Activated CD8-positive, alpha-beta T cell treated with anti-CD3 and anti-CD28 coated beads, Interleukin-2, amount 10 ng/mL, durations not matched to agents 7 days and 5 days (primary cell): ENCODE data around the gene IL20. TPM values are rescaled to one million over a fixed set of nuclear protein-coding genes. Genes with fewer than 3 reads are reported as not detected.
"Not testable (repeated sequence)": the region's sequence is repeated elsewhere in the genome, so short reads cannot be mapped to it uniquely, and the experiment has no call there.

Source experiments
- ATAC-seq: fragments of 150-1000 bp; cut with Tn5 transposase; one replicate; pipeline ENCODE4 v1.10.0; 2021; ENCODE audit warnings: moderate library complexity
- CTCF ChIA-PET: fragments of 350-600 bp; sonication (Branson Sonifier 250); formaldehyde crosslinking; loops from one replicate; lab custom pipeline; 2021; ENCODE audit warnings: antibody characterized with exemption; lab: Charles Lee
- POLR2A ChIA-PET: fragments of 350-600 bp; sonication (Branson Sonifier 250); formaldehyde crosslinking; loops from one replicate; lab custom pipeline; 2021; ENCODE audit warnings: antibody characterized with exemption; lab: Charles Lee
- DNase-seq: peaks from one replicate; pipeline ENCODE4 v3.0.0-alpha.2; 2020
- H3K27ac Mint-ChIP-seq: one replicate; pipeline ENCODE4 v1.8.0; 2021; ENCODE audit warnings: mild to moderate bottlenecking, mixed read lengths
- H3K27me3 Mint-ChIP-seq: one replicate; pipeline ENCODE4 v1.8.0; 2021; ENCODE audit warnings: low read depth, mixed read lengths
- H3K36me3 Mint-ChIP-seq: one replicate; pipeline ENCODE4 v1.8.0; 2021; ENCODE audit warnings: low read depth, mixed read lengths
- H3K4me1 Mint-ChIP-seq: one replicate; pipeline ENCODE4 v1.8.0; 2021; ENCODE audit warnings: low read depth, mixed read lengths
- H3K4me3 Mint-ChIP-seq: one replicate; pipeline ENCODE4 v1.8.0; 2021; ENCODE audit warnings: mild to moderate bottlenecking, mixed read lengths
- H3K9me3 Mint-ChIP-seq: one replicate; pipeline ENCODE4 v1.8.0; 2022; ENCODE audit warnings: mixed read lengths; ENCODE audit not compliant: insufficient read depth
- total RNA-seq, 2 experiments: library from RNA; stranded (reverse); gene quantifications; one replicate each; pipeline ENCODE4 v1.2.3, GENCODE V29; 2021

The IL20 gene
- total RNA-seq, 2 experiments from 2014 or later: not detected

DNA sequence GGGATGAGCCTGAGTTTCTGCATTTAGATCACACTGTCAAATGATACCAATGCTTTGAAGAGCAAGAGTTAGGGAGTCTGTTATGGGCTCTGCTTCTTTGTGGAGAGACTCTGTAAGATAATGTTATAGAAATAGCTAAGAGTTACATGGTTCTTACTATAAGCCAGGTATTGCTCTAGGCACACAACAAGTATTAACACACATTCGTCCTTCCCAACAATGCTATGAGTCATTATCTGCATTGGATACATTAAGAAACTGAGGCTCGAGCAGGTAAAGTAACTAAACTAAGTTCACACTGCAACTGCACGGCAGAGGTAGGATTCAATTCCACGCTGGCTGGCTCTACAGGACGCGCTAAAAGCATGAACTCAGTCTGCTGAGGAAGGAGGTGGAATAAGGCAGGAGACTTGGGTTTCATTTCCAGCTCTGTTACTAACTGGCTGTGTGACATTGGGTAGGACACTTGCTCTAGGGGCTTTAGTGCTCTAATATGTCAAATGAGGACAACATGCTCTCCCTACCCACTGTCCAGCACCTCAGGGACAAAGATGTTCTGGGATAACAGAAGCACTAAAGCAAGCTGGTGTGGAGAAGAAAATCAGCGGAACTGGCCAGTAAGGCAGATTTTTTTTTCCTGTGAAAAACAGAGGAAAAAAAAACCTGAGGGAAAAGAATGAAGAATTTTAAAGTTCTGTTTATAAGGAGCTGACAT is 23.7 kb upstream of the IL20 start:
- POLR2A ChIA-PET: interaction anchor here (0.8 kb wide), 1 partner anchor 25 kb away, joined by 3 read pairs; no protein-coding TSS in a partner anchor
- ATAC-seq: no peak
- CTCF ChIA-PET: interaction anchor here (0.7 to 2.8 kb wide), 7 partner anchors 8 to 39 kb away, joined by 3 to 9 read pairs (median 4); partner anchors contain the start of gene IL20
- no peaks in the 10 kb centered on the region for H3K36me3 Mint-ChIP-seq
- peaks cover 19% of the 10 kb centered on the region for H3K27me3 Mint-ChIP-seq
- no peak overlapping the region for H3K4me3 Mint-ChIP-seq
- H3K4me1 Mint-ChIP-seq: peaks cover 5% of the 10 kb centered on the region
- DNase-seq: no peak
- no peaks in the 10 kb centered on the region for H3K9me3 Mint-ChIP-seq
- no peak overlapping the region for H3K27ac Mint-ChIP-seq

DNA sequence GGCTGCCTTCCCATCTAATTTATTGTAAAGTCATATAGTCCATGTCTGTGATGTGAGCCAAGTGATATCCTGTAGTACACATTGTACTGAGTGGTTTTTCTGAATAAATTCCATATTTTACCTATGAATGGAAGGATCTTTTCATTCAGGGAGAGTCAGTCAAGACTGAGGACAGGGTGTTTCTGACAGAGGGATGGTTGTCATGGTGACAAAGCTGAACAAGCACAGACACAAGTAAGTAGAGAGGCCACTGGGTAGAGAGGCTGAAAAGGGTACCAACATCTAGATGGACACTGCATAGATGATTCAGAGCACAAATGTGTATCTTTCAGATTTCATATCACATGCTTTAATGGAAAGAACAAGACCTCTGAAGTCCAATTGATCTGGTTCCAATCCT is 22.6 kb upstream of the IL20 start:
- Mint-ChIP-seq H3K4me3 (no peak overlapping the region), H3K36me3 (no peaks in the 10 kb centered on the region), H3K4me1 (peaks cover 5% of the 10 kb centered on the region), H3K9me3 (no peaks in the 10 kb centered on the region), H3K27ac (no peak overlapping the region), H3K27me3 (peaks cover 11% of the 10 kb centered on the region)
- ATAC-seq (no peak), DNase-seq (no peak)
- POLR2A ChIA-PET: no interaction called here
- CTCF ChIA-PET: interaction anchor here (1.8 to 2.8 kb wide), 3 partner anchors 14 to 69 kb away, joined by 6 to 9 read pairs (median 6); partner anchors contain the start of gene IL20

DNA sequence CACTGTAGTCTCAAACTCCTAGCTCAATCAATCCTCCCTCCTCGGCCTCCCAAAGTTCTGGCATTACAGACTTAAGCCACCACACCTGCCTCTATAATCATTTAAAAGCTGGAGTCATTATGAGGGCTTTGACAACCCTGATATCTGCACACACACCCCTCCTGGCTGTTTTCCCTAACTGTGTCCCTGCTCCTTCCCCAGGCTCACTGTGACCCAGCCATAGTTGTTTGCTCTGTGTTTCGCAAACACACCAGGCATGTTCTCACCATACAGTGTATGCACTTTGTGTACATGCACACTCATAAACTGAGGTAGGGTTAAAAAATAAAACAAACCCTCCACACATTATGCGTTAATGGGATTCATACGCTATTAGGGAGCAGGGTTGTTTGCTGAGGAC is 21.8 kb upstream of the IL20 start:
- Mint-ChIP-seq H3K9me3 (no peaks in the 10 kb centered on the region), H3K4me3 (no peak overlapping the region), H3K27me3 (peaks cover 5% of the 10 kb centered on the region), H3K27ac (no peak overlapping the region), H3K4me1 (peaks cover 5% of the 10 kb centered on the region), H3K36me3 (no peaks in the 10 kb centered on the region)
- ChIA-PET CTCF (interaction anchor here (0.8 to 1.9 kb wide), 2 partner anchors 69 to 109 kb away, joined by 3 to 6 read pairs; no protein-coding TSS in a partner anchor), POLR2A (no interaction called here)
- no peak for ATAC-seq
- DNase-seq: no peak

DNA sequence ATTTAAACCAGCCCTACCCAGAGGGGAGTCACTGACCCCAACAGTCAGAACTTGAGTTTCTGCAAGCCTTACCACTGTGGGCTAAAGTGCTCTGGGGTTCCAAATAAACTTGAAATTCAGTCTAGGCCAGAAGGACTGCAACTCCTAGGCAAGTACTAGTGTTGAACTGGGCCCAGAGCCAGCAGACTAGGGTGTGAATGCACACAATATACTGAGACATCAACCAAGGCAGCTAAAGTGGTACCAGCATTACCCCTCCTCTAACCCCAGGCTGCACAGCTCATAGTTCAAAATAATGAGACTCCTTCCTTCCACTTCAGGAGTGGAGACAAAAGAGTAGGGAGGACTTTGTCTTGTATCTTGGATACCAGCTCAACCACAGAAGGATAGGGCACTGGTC is 18.9 kb upstream of the IL20 start:
- Mint-ChIP-seq H3K4me1 (no peaks in the 10 kb centered on the region), H3K27me3 (peaks cover 18% of the 10 kb centered on the region), H3K4me3 (no peak overlapping the region), H3K27ac (no peak overlapping the region), H3K36me3 (no peaks in the 10 kb centered on the region), H3K9me3 (no peaks in the 10 kb centered on the region)
- no peak for ATAC-seq
- CTCF ChIA-PET: interaction anchor here (1.1 to 2.7 kb wide), 3 partner anchors 65 to 201 kb away, joined by 3 to 12 read pairs (median 6); no protein-coding TSS in a partner anchor
- no peak for DNase-seq
- POLR2A ChIA-PET: no interaction called here

DNA sequence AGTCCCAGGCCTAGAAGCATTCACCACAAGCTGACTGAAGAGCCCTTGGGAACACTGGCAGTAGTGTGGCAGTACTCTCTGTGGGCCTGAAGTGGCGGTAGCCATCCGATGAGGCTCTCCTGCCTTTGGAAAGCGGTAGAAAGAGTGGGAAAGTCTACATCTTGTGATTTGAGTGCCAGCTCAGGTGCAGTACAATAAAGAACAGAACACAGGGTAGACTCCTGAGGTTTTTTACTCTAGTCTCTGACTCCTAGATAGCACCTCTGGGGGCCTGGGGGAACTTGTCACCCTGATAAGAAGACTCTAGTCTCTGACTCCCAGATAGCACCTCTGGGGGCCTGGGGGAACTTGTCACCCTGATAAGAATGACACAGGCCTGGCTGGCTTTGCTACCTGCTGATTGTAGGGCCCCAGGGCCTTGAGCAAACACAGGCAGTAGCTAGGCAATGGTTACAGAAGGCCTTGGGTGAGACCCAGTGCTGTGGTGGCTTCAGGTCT is 18.0 kb upstream of the IL20 start:
- ATAC-seq: no peak
- Mint-ChIP-seq H3K27ac (no peak overlapping the region), H3K9me3 (no peaks in the 10 kb centered on the region), H3K36me3 (no peaks in the 10 kb centered on the region), H3K4me1 (no peaks in the 10 kb centered on the region), H3K4me3 (no peak overlapping the region), H3K27me3 (peaks cover 25% of the 10 kb centered on the region)
- ChIA-PET POLR2A (no interaction called here), CTCF (interaction anchor here (1.1 to 2.7 kb wide), 11 partner anchors 10 to 200 kb away, joined by 3 to 12 read pairs (median 6); partner anchors contain the start of gene IL20)
- DNase-seq: no peak

DNA sequence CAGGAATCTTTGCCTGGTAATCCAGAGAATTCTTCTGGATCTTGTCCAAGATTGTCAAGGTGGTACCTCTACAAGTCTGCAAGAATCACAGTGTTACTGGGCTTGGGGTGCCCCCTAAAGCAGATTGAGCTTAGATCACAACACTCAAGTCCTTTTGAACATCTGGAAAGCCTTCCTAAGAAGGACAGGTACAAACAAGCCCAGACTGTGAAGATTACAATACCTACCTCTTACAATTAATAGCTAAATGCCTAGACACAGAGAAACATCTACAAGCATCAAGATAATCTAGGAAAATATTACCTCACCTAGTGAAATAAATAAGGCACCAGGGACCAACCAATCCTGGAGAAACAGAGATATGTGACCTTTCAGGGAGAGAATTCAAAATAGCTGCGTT is 17.5 kb upstream of the IL20 start:
- Mint-ChIP-seq H3K36me3 (no peaks in the 10 kb centered on the region), H3K27me3 (peaks cover 30% of the 10 kb centered on the region), H3K27ac (no peak overlapping the region), H3K4me3 (no peak overlapping the region), H3K9me3 (no peaks in the 10 kb centered on the region), H3K4me1 (no peaks in the 10 kb centered on the region)
- CTCF ChIA-PET: interaction anchor here (0.8 to 2.7 kb wide), 11 partner anchors 10 to 122 kb away, joined by 3 to 12 read pairs (median 6); partner anchors contain the start of gene IL20
- POLR2A ChIA-PET: no interaction called here
- ATAC-seq (no peak), DNase-seq (no peak)

DNA sequence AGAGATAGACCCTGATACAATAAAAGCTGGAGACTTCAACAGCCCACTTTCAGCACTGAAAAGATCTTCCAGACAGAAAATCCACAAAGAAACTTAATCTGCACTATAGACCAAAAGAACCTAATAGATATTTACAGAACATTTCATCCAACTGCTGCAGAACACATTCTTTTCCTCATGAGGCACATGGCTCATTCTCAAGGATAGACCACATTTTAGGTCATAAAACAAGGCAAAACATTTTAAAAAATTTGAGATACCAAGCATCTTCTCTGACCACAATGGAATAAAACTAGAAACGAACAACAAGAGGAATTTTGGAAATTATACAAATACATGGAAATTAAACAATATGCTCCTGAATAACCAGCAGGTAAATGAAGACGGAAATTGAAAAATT is 15.0 kb upstream of the IL20 start:
- Mint-ChIP-seq H3K9me3 (no peaks in the 10 kb centered on the region), H3K27ac (no peak overlapping the region), H3K4me3 (no peak overlapping the region), H3K36me3 (no peaks in the 10 kb centered on the region), H3K27me3 (peaks cover 35% of the 10 kb centered on the region), H3K4me1 (no peaks in the 10 kb centered on the region)
- ATAC-seq (no peak), DNase-seq (no peak)
- POLR2A ChIA-PET: no interaction called here
- CTCF ChIA-PET: interaction anchor here (1.1 to 1.5 kb wide), 2 partner anchors 62 to 116 kb away, joined by 3 to 5 read pairs; no protein-coding TSS in a partner anchor

DNA sequence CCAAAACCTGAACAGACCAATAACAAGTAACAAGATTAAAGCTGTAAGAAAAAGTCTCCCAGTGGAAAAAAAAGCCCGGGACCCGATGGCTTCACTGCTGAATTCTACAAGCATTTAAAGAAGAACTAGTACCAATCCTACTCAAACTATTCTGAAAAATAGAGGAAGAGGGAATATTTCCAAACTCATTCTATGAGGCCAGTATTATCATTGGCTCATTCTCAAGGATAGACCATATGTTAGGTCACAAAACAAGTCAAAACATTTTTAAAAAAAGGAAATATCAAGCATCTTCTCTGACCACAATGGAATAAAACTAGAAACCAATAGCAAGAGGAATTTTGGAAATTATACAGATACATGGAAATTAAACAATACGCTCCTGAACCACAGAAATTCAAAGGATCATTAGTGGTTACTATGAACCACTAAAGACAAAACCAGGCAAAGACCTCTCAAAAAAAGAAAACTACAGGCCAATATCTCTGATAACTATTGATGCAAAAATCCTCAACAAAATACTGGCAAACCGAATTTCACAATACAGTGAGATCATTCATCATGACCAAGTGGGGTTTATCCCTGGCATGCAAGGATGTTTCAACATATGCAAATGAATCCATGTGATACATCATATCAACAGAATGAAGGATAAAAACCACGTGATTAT is 13.9 kb upstream of the IL20 start:
- H3K4me3 Mint-ChIP-seq: no peak overlapping the region
- no peak for DNase-seq
- peaks cover 36% of the 10 kb centered on the region for H3K27me3 Mint-ChIP-seq
- H3K9me3 Mint-ChIP-seq: no peaks in the 10 kb centered on the region
- ATAC-seq: no peak
- CTCF ChIA-PET: interaction anchor here (1.1 to 1.5 kb wide), 2 partner anchors 61 to 117 kb away, joined by 3 to 5 read pairs; no protein-coding TSS in a partner anchor
- no peaks in the 10 kb centered on the region for H3K36me3 Mint-ChIP-seq
- H3K27ac Mint-ChIP-seq: no peak overlapping the region
- POLR2A ChIA-PET: no interaction called here
- H3K4me1 Mint-ChIP-seq: peaks cover 6% of the 10 kb centered on the region

DNA sequence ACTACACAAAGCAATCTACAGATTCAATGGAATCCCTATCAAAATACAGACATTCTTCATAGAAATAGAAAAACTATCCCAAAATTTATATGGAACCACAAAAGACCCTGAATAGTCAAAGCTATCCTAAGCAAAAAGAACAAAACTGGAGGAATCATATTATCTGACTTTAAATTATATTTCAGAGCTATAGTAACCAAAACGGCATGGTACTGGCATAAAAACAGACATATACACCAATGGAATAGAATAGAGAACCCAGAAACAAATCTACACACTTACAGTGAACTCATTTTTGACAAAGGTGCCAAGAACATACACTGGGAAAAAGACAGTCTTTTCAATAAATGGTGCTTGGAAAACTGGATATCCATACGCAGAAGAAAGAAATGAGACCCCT is 12.8 kb upstream of the IL20 start:
- H3K4me1 Mint-ChIP-seq, H3K36me3 Mint-ChIP-seq, H3K4me3 Mint-ChIP-seq, ATAC-seq, DNase-seq, H3K9me3 Mint-ChIP-seq, POLR2A ChIA-PET, H3K27ac Mint-ChIP-seq: not testable (repeated sequence)
- peaks cover 36% of the 10 kb centered on the region for H3K27me3 Mint-ChIP-seq
- CTCF ChIA-PET: interaction anchor here (1.2 to 4.5 kb wide), 3 partner anchors 12 to 81 kb away, joined by 3 to 17 read pairs (median 4); partner anchors contain the start of gene IL20

DNA sequence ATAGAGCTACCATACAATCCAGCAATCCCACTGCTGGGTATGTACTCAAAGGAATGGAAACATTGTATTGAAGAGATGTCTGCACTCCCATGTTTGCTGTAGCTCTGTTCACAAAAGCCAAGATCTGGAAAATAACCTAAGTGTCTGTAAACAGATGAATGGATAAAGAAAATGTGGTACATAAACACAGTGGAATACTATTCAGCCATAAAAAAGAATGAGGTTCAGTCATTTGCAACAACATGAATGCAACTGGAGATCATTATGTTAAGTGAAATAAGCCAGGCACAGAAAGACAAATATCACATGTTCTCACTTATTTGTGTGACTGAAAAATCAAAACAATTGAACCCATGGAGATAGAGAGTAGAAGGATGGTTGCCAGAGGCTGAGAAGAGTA is 11.7 kb upstream of the IL20 start:
- DNase-seq, H3K27ac Mint-ChIP-seq: not testable (repeated sequence)
- CTCF ChIA-PET: interaction anchor here (0.9 to 4.5 kb wide), 5 partner anchors 11 to 119 kb away, joined by 3 to 17 read pairs (median 4); partner anchors contain the start of gene IL20

DNA sequence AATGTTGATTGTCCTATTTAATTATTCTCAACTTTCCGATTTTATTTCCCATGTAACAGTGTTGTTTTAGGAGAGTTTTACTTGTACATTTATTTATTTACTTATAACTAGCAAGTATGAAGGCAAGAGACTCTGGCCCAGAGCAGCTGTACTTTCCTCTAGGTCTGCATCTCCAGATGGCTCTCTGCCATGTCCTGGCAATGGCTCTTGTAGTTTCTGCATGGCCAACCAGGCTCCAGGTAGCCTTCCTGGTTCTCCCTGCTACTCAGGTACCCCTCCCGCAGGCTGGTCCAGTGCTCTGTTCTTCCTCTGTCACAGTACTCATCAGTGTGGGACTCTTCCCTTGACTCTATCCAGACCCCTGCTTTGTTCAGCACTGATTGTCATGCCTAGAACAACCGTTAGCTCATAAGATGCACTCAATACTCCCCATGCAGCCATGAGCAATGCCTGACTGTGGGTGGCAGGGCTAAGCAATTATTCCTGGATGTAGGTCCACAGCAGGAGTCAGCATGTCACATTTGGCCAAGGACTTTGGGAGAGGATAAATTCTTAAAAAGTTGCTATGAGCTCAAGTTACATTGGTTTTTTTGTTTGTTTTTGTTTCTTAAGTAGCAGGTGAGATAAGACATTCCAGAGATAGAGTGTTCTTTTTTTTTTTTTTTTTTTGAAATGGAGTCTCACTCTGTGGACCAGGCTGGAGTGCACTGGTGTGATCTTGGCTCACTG is 10.9 kb upstream of the IL20 start:
- no peak overlapping the region for H3K27ac Mint-ChIP-seq
- no peaks in the 10 kb centered on the region for H3K9me3 Mint-ChIP-seq
- DNase-seq (no peak), ATAC-seq (no peak)
- no peak overlapping the region for H3K4me3 Mint-ChIP-seq
- H3K36me3 Mint-ChIP-seq: peaks cover 3% of the 10 kb centered on the region
- ChIA-PET CTCF (interaction anchor here (1.2 to 4.5 kb wide), 5 partner anchors 10 to 120 kb away, joined by 3 to 17 read pairs (median 5); partner anchors contain the start of gene IL20), POLR2A (no interaction called here)
- peaks cover 13% of the 10 kb centered on the region for H3K4me1 Mint-ChIP-seq
- H3K27me3 Mint-ChIP-seq: peaks cover 32% of the 10 kb centered on the region

More for the DNA sequence above, 11.7 kb upstream of the IL20 start:
- H3K4me3 Mint-ChIP-seq, H3K4me1 Mint-ChIP-seq, H3K36me3 Mint-ChIP-seq, ATAC-seq, H3K9me3 Mint-ChIP-seq, POLR2A ChIA-PET: not testable (repeated sequence)
- peaks cover 36% of the 10 kb centered on the region for H3K27me3 Mint-ChIP-seq
